SK-N-MC (cell line): ENCODE measurements around the gene SLC18B1.

Source experiments
- DNase-seq: peaks from one replicate; pipeline ENCODE4 v3.0.0-alpha.2; 2011; ENCODE audit warnings: low read depth, low spot score
- H3K27ac ChIP-seq: fragments of 200-600 bp; sonication (generic); 2 replicates; pipeline ENCODE4 v1.5.1; 2016; ENCODE audit warnings: mixed run types
- H3K36me3 ChIP-seq: fragments of 200-600 bp; sonication (generic); 2 replicates; pipeline ENCODE4 v1.6.1; 2017; ENCODE audit warnings: antibody characterized with exemption, low read length, mixed read lengths; ENCODE audit not compliant: insufficient read depth
- H3K4me3 ChIP-seq: fragments of 200-600 bp; sonication (generic); 2 replicates; pipeline ENCODE4 v1.5.1; 2016
- H3K9ac ChIP-seq: fragments of 200-600 bp; sonication (generic); 2 replicates; pipeline ENCODE4 v1.8.0; 2017; ENCODE audit warnings: mixed run types, mixed read lengths; ENCODE audit not compliant: insufficient read length
- H3K9me3 ChIP-seq: fragments of 200-600 bp; sonication (generic); 2 replicates; pipeline ENCODE4 v1.6.1; 2017; ENCODE audit warnings: low read depth, mild to moderate bottlenecking, antibody characterized with exemption, low read length, moderate library complexity, mixed read lengths
- EZH2 ChIP-seq: fragments of 200-600 bp; sonication (generic); IDR thresholded peaks from one replicate; pipeline ENCODE4 v1.6.1; 2017; ENCODE audit warnings: antibody characterized with exemption
- FOXP2 ChIP-seq: optimal IDR thresholded peaks from 2 replicates; pipeline ENCODE3; 2011; ENCODE audit warnings: mild to moderate bottlenecking, moderate library complexity; ENCODE audit not compliant: insufficient read depth; ENCODE audit errors: extremely low read length, control extremely low read depth
- POLR2AphosphoS5 ChIP-seq: IDR thresholded peaks from 2 replicates; pipeline ENCODE4 v1.6.1; 2012; ENCODE audit warnings: mild to moderate bottlenecking, low read depth, low read length, borderline replicate concordance

Gene SLC18B1

GRCh38 chr6:132804251-132804650 is 5.8 kb upstream of the SLC18B1 start:
- no peak for DNase-seq
- no peaks in the 10 kb centered on the region for H3K36me3 ChIP-seq
- no peak overlapping the region for H3K9ac ChIP-seq
- no peaks in the 10 kb centered on the region for H3K9me3 ChIP-seq
- TF ChIP-seq FOXP2 (no peak), EZH2 (no peak), POLR2AphosphoS5 (no peak)
- no peak overlapping the region for H3K27ac ChIP-seq
- H3K4me3 ChIP-seq = no peak overlapping the region

GRCh38 chr6:132800656-132801055 is 2.2 kb upstream of the SLC18B1 start:
- TF ChIP-seq EZH2 (no peak), FOXP2 (no peak), POLR2AphosphoS5 (no peak)
- Histone ChIP-seq H3K9me3 (no peaks in the 10 kb centered on the region), H3K4me3 (no peak overlapping the region), H3K9ac (no peak overlapping the region), H3K27ac (no peak overlapping the region), H3K36me3 (no peaks in the 10 kb centered on the region)
- DNase-seq = no peak

- no peak for DNase-seq
- Histone ChIP-seq H3K4me3 (peak overlapping the region; percentile 96), H3K27ac (no peak overlapping the region), H3K9ac (peak overlapping the region; percentile 82), H3K36me3 (no peaks in the 10 kb centered on the region), H3K9me3 (no peaks in the 10 kb centered on the region)
- TF ChIP-seq FOXP2 = no peak
- no peak for TF ChIP-seq EZH2
- no peak for TF ChIP-seq POLR2AphosphoS5
Measured at GRCh38 chr6:132798869-132799538, 567 bp upstream of the SLC18B1 start.

- TF ChIP-seq FOXP2 (no peak), POLR2AphosphoS5 (no peak), EZH2 (no peak)
- no peak for DNase-seq
- no peak overlapping the region for H3K4me3 ChIP-seq
- H3K36me3 ChIP-seq = no peaks in the 10 kb centered on the region
- H3K9me3 ChIP-seq = no peaks in the 10 kb centered on the region
- no peak overlapping the region for H3K9ac ChIP-seq
- no peak overlapping the region for H3K27ac ChIP-seq
Measured at GRCh38 chr6:132795461-132795860, 3.0 kb downstream of the SLC18B1 start.

GRCh38 chr6:132792510-132792909 is 5.9 kb downstream of the SLC18B1 start:
- Histone ChIP-seq H3K4me3 (no peak overlapping the region), H3K36me3 (no peaks in the 10 kb centered on the region), H3K9me3 (no peaks in the 10 kb centered on the region), H3K27ac (no peak overlapping the region), H3K9ac (no peak overlapping the region)
- TF ChIP-seq POLR2AphosphoS5 (no peak), EZH2 (no peak), FOXP2 (no peak)
- DNase-seq = no peak

GRCh38 chr6:132790450-132790849 is 8.0 kb downstream of the SLC18B1 start:
- no peak for DNase-seq

GRCh38 chr6:132789396-132789776 is 9.1 kb downstream of the SLC18B1 start:
- H3K36me3 ChIP-seq = no peaks in the 10 kb centered on the region; the same call in 1 of the 2 replicates
- H3K27ac ChIP-seq = no peak overlapping the region
- TF ChIP-seq EZH2 (no peak), POLR2AphosphoS5 (no peak), FOXP2 (no peak)
- H3K9ac ChIP-seq = no peak overlapping the region
- no peak for DNase-seq
- no peak overlapping the region for H3K4me3 ChIP-seq
- H3K9me3 ChIP-seq = no peaks in the 10 kb centered on the region

More at GRCh38 chr6:132790450-132790849, 8.0 kb downstream of the SLC18B1 start:
- H3K9me3 ChIP-seq = no peaks in the 10 kb centered on the region
- H3K27ac ChIP-seq = no peak overlapping the region
- H3K9ac ChIP-seq = no peak overlapping the region
- no peak for TF ChIP-seq EZH2
- no peak for TF ChIP-seq FOXP2
- no peak for TF ChIP-seq POLR2AphosphoS5
- H3K4me3 ChIP-seq = no peak overlapping the region
- no peaks in the 10 kb centered on the region; the same call in 1 of the 2 replicates for H3K36me3 ChIP-seq

GRCh38 chr6:132788658-132789395 is 9.6 kb downstream of the SLC18B1 start:
- TF ChIP-seq FOXP2 (no peak), POLR2AphosphoS5 (no peak), EZH2 (no peak)
- no peak overlapping the region for H3K27ac ChIP-seq
- no peaks in the 10 kb centered on the region; the same call in 1 of the 2 replicates for H3K36me3 ChIP-seq
- no peak for DNase-seq
- H3K4me3 ChIP-seq = no peak overlapping the region
- H3K9me3 ChIP-seq = no peaks in the 10 kb centered on the region
- no peak overlapping the region for H3K9ac ChIP-seq

- no peak overlapping the region for H3K4me3 ChIP-seq
- TF ChIP-seq POLR2AphosphoS5 = no peak
- no peak for TF ChIP-seq FOXP2
- TF ChIP-seq EZH2 = no peak
- H3K36me3 ChIP-seq = no peaks in the 10 kb centered on the region; the same call in 1 of the 2 replicates
- H3K27ac ChIP-seq = no peak overlapping the region
- no peak overlapping the region for H3K9ac ChIP-seq
- H3K9me3 ChIP-seq = no peaks in the 10 kb centered on the region
- no peak for DNase-seq
Measured at GRCh38 chr6:132785936-132786335, 12.5 kb downstream of the SLC18B1 start.
